NCI-H2107 treated with DMSO at 0.1 percent for 48 hours (cell line): ENCODE measurements around the gene TAS1R1.
A peak's percentile ranks its signal among the peaks of the same experiment; 100 is the strongest.

Experiments
- DNase-seq: peaks from one replicate; lab custom pipeline; 2025; ENCODE audit not compliant: unreplicated experiment; lab: John Stamatoyannopoulos, UW

Gene TAS1R1

GRCh38 chr1:6602669-6603237, 47.6 kb downstream of the TAS1R1 start, which contains the start of gene KLHL21:
TSS of gene KLHL21 (minus strand) at chr1:6602869. CDS start at chr1:6602817, 52 bp downstream.
- DNase-seq, result no peak

- DNase-seq, result no peak
These were observed 48.3 kb downstream of the TAS1R1 start for GRCh38 chr1:6603238-6603914.

- DNase-seq, result no peak
These were observed 48.9 kb downstream of the TAS1R1 start for GRCh38 chr1:6603915-6604558.

GRCh38 chr1:6612641-6613360, 57.7 kb downstream of the TAS1R1 start:
- DNase-seq, result no peak

- DNase-seq, result peak; percentile 23
These were observed 58.4 kb downstream of the TAS1R1 start, which contains the start of gene PHF13 for GRCh38 chr1:6613361-6614018. TSS of gene PHF13 (plus strand) at chr1:6613731. CDS start at chr1:6614067, 336 bp downstream.

GRCh38 chr1:6614019-6614928, 59.2 kb downstream of the TAS1R1 start:
- no peak for DNase-seq

- no peak for DNase-seq
These were observed 60.0 kb downstream of the TAS1R1 start for GRCh38 chr1:6614929-6615785.

GRCh38 chr1:6619045-6619444, 63.9 kb downstream of the TAS1R1 start:
- DNase-seq, result no peak

GRCh38 chr1:6621429-6622391, 66.6 kb downstream of the TAS1R1 start:
- no peak for DNase-seq

GRCh38 chr1:6622396-6623152, 67.5 kb downstream of the TAS1R1 start:
- no peak for DNase-seq

- no peak for DNase-seq
These were observed 68.3 kb downstream of the TAS1R1 start for GRCh38 chr1:6623269-6623965.

GRCh38 chr1:6624710-6625583, 69.8 kb downstream of the TAS1R1 start, which contains the start of gene THAP3:
TSS of gene THAP3 (plus strand) at chr1:6624868. CDS start at chr1:6625219, 351 bp downstream.
- DNase-seq, result no peak

- DNase-seq, result no peak
These were observed 70.6 kb downstream of the TAS1R1 start for GRCh38 chr1:6625584-6626149.

- DNase-seq, result no peak
These were observed 71.9 kb downstream of the TAS1R1 start for GRCh38 chr1:6627031-6627430.

GRCh38 chr1:6627841-6628545, 72.9 kb downstream of the TAS1R1 start:
- DNase-seq, result no peak
